ENCODE measurements around the gene PAX8.

- TF ChIP-seq, protein P1, sequence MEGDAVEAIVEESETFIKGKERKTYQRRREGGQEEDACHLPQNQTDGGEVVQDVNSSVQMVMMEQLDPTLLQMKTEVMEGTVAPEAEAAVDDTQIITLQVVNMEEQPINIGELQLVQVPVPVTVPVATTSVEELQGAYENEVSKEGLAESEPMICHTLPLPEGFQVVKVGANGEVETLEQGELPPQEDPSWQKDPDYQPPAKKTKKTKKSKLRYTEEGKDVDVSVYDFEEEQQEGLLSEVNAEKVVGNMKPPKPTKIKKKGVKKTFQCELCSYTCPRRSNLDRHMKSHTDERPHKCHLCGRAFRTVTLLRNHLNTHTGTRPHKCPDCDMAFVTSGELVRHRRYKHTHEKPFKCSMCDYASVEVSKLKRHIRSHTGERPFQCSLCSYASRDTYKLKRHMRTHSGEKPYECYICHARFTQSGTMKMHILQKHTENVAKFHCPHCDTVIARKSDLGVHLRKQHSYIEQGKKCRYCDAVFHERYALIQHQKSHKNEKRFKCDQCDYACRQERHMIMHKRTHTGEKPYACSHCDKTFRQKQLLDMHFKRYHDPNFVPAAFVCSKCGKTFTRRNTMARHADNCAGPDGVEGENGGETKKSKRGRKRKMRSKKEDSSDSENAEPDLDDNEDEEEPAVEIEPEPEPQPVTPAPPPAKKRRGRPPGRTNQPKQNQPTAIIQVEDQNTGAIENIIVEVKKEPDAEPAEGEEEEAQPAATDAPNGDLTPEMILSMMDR (conservative IDR thresholded peaks at IDR 0.05 in 1 of 2, IDR thresholded peaks at IDR 0.05 in 1 of 2; ENCODE audit: extremely low read depth in 1 of 2, insufficient read depth in 1 of 2, low read depth in 1 of 2, low read length in 2 of 2): no peak
- TF ChIP-seq EZH2 (IDR thresholded peaks at IDR 0.05; ENCODE audit: borderline replicate concordance, low read length): no peak
Measured at GRCh38 chr2:113169002-113169530, 109.7 kb downstream of the PAX8 start.
